Globus pallidus (tissue), 1 donor: ENCODE measurements around the gene VAMP3.
A peak's percentile ranks its signal among the peaks of the same experiment; 100 is the strongest.
"Not testable (repeated sequence)": the region's sequence is repeated elsewhere in the genome, so short reads cannot be mapped to it uniquely, and the experiment has no call there.

Experiments used
- DNase-seq: peaks from one replicate; pipeline ENCODE4 v3.0.0-alpha.2; 2015; ENCODE audit warnings: low spot score

VAMP3 gene

GRCh38 chr1:7768583-7768982, 2.5 kb upstream of the VAMP3 start:
- no peak for DNase-seq

DNA sequence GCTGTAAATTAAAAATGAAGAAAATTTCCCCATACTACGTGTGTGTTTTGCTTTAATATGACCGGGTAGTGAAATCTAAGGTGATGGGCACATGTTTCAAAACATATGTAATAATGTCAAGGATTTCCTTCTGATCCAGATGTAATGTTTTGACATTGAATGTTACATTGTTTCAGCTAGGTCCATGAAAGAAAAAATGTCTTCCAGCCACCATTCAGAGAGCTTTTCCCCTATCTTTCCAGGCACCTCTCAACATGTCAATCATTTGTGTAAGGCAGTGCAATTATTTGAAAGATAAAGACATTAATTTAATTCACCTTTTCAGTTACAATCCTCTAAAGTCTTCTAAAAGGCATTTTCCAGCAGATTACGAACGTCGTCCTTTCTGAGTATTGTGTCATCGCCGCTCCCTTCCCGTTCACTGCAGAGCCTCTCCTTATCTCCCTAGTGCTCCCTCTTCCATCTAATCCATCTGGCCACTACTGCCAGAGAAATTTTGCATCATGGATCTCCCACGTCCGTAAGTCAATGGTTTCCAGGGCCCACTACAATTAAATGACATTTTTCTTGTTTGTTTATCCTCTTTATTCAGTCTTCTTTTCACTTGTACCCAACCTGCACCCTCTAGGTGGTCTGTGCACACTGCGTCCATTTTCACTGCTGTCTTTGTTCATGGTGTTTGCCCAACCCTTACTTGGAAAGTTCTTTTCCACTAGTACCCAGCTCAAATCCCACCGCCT, 1.3 kb upstream of the VAMP3 start:
- no peak for DNase-seq

GRCh38 chr1:7770669-7770996, 463 bp upstream of the VAMP3 start:
- no peak for DNase-seq

GRCh38 chr1:7771823-7772299, 765 bp downstream of the VAMP3 start:
- no peak for DNase-seq

- no peak for DNase-seq
Measured at GRCh38 chr1:7777591-7777990, 6.5 kb downstream of the VAMP3 start.

DNA sequence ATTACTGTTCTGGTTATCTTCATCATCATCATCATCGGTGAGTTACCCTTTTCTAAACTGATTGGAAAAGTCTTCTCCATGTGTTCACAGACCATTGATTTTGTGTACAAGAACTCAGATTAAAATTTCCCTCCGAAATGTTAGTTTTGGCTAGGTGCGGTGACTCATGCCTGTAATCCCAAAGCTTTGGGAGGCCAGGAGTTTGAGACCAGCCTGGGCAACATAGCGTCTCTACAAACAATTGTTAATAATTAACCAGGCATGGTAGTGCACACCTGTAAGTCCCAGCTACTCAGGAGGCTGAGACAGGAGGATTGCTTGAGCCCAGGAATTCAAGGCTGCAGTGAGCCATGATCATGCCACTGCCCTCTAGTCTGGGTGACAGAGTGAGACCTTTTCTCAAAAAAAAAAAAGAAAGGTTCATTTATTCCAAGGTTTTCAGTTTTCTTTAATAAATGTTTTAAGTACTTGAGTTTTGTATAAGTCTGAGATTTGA, 7.1 kb downstream of the VAMP3 start:
- no peak for DNase-seq

- no peak for DNase-seq
Measured at GRCh38 chr1:7780976-7781375, 9.9 kb downstream of the VAMP3 start.

DNA sequence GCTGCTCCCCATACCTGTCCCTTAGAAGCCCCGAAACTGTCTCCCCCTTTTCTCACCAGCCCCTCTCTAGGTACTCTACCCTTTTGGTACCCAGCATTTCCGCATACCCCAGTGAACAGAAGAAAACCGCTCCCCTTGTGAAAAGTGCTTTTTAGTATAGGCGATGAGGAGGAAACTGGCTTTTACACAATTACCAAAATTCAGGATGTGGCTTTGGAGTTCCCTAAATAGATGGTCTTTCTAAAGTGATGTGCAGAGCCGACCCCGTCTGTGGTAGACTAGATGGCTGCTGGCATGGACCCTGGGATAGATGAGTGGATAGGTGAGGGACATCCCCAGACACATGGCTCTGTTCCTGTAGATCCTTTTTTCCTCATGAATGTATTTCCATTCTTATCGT, 10.4 kb downstream of the VAMP3 start:
- DNase-seq, result no peak

GRCh38 chr1:7781923-7782495, 10.9 kb downstream of the VAMP3 start:
- DNase-seq, result peak; percentile 7

- DNase-seq, result no peak
Measured at GRCh38 chr1:7783178-7783711, 12.1 kb downstream of the VAMP3 start.

GRCh38 chr1:7783826-7784491, 12.9 kb downstream of the VAMP3 start, which contains the start of gene PER3:
Gene PER3, plus strand, starts transcription at chr1:7784291. Its CDS starts 587 bp downstream, at chr1:7784878.
- DNase-seq, result peak; percentile 98

GRCh38 chr1:7784492-7785071, 13.5 kb downstream of the VAMP3 start:
- no peak for DNase-seq

DNA sequence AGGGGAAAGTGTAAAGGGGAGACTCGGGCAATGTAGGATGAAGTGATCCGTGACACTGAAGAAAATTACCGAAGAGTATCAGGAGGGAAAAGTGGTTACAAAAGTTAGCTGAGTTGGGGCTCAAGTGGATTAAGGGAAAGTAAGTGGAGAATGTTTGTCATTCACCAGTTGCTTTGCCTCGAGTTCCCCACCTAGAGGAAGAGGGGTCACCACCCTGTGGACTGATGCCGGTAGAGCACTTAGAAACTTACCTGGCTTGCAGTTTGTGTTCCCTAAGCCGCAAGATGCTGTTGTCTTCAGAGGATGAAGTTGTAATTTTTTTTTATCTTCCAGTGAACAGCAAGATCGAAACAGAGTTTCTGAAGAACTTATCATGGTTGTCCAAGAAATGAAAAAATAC, 14.0 kb downstream of the VAMP3 start:
- no peak for DNase-seq

DNA sequence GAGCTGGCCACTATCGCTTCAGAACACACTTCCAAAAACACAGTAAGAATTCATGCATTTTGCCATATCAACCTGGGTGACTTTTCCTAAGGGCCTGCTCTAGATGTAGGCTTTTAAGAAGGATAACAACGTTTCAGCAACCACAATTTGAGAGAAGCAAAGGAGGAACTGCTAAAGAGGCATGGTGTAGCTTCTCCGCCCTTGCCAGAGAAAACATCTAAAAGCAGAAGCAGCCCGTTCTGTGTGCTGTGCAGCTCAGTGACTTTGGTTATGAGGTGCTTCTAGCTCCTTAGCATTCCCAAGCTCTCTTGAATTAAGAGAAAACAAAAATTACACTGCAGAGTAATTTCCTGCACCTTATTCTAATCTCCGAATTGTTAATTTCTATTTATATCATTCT, 15.7 kb downstream of the VAMP3 start:
- DNase-seq, result no peak

- DNase-seq, result no peak
Measured at GRCh38 chr1:7789828-7790227, 18.7 kb downstream of the VAMP3 start.

GRCh38 chr1:7791027-7791426, 19.9 kb downstream of the VAMP3 start:
- DNase-seq, result not testable (repeated sequence)

GRCh38 chr1:7795406-7795805, 24.3 kb downstream of the VAMP3 start:
- DNase-seq, result no peak

DNA sequence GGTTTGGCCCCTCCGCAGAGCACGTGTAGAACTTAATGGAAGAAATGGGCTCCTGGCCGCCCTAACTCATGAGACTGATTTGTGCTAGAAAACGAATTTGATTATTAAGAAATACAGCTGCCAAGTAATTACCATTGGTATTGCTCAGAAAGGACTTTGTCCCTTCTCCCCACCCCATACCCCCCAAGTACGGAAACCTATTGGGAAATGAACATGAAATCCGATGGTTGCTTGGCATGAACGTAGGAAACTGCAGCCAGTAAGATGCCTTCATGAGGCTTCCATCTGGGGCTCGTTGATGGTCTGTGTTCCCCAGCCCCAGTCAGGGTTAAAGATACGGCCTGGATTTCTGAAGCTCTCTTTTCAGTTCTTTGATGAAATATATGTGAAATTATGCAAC, 34.4 kb downstream of the VAMP3 start:
- no peak for DNase-seq

DNA sequence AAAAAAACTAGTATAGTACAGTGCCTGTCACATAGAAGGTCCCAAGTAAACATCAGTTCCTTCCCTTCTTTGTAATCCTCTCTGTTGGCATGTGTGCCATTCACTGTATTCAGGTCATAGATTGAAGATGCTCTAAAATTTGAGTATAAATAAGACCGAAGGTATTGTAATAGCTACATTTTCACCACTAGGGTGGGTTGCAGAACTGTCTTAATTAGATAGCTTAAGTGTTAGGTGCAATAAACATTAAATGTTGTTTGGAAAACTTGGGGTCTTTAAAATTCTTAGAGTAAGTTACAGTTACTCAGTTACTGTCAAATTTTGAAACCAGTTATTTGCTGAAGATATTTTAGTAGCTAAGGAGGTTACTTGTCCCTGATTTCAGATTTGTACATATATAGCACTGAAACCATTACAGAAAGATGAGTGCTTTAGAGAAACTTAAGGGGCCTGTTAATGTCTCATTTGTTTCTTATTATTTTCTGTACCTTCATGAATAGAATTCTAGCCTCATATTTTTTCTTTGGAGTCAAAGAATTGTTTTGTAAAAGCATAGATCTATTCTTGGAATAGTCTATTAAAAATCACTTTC, 37.3 kb downstream of the VAMP3 start:
- no peak for DNase-seq

- DNase-seq, result no peak
Measured at GRCh38 chr1:7809742-7810141, 38.6 kb downstream of the VAMP3 start.

- no peak for DNase-seq
Measured at GRCh38 chr1:7810395-7810794, 39.3 kb downstream of the VAMP3 start.

- no peak for DNase-seq
Measured at GRCh38 chr1:7811476-7811875, 40.4 kb downstream of the VAMP3 start.
